HepG2 (cell line): Measurements from ENCODE around the gene C18orf63. TPM values are rescaled to one million over a fixed set of nuclear protein-coding genes. Genes with fewer than 3 reads are reported as not detected.

ENCODE experiments used
- ATF5 ChIP-seq: sonication (generic); formaldehyde crosslinking; IDR thresholded peaks from 2 replicates; pipeline ENCODE4 v1.4.0; 2020; ENCODE audit warnings: mild to moderate bottlenecking, low read depth, missing genetic modification reagents
- ATRX ChIP-seq: sonication (generic); formaldehyde crosslinking; IDR thresholded peaks from 2 replicates; pipeline ENCODE4 v1.4.0; 2020; ENCODE audit warnings: missing genetic modification reagents, borderline replicate concordance
- CENPBD1 ChIP-seq: sonication (generic); formaldehyde crosslinking; IDR thresholded peaks from 2 replicates; pipeline ENCODE4 v1.8.0; 2022; ENCODE audit warnings: missing genetic modification reagents, low read depth, mild to moderate bottlenecking, borderline replicate concordance
- CHD4 ChIP-seq: fragments of 200-600 bp; sonication (generic); IDR thresholded peaks from 2 replicates; pipeline ENCODE4 v1.7.0; 2017; ENCODE audit warnings: mild to moderate bottlenecking, low read length, borderline replicate concordance
- CREBL2 ChIP-seq: sonication (generic); formaldehyde crosslinking; IDR thresholded peaks from 2 replicates; pipeline ENCODE4 v1.8.1; 2023; ENCODE audit warnings: missing genetic modification reagents, mild to moderate bottlenecking, borderline replicate concordance
- DZIP1 ChIP-seq: sonication (generic); formaldehyde crosslinking; IDR thresholded peaks from 2 replicates; pipeline ENCODE4 v1.5.0; 2020; ENCODE audit warnings: mild to moderate bottlenecking, missing genetic modification reagents
- E2F1 ChIP-seq: sonication (generic); formaldehyde crosslinking; IDR thresholded peaks from 2 replicates; pipeline ENCODE4 v1.5.0; 2020; ENCODE audit warnings: missing genetic modification reagents
- HOXD1 ChIP-seq: sonication (generic); formaldehyde crosslinking; IDR thresholded peaks from 2 replicates; pipeline ENCODE4 v1.5.0; 2020; ENCODE audit warnings: missing genetic modification reagents
- MYC ChIP-seq: sonication (generic); formaldehyde crosslinking; IDR thresholded peaks from 2 replicates; pipeline ENCODE4 v1.9.0; 2021; ENCODE audit warnings: missing genetic modification reagents, borderline replicate concordance
- POGZ ChIP-seq: sonication (generic); formaldehyde crosslinking; IDR thresholded peaks from 2 replicates; pipeline ENCODE4 v1.4.0; 2020; ENCODE audit warnings: mild to moderate bottlenecking, missing genetic modification reagents
- PRMT3 ChIP-seq: sonication (generic); formaldehyde crosslinking; IDR thresholded peaks from 2 replicates; pipeline ENCODE4 v1.8.1; 2022; ENCODE audit warnings: low read depth, mild to moderate bottlenecking, moderate library complexity, missing genetic modification reagents, borderline replicate concordance
- SIX4 ChIP-seq: sonication (generic); formaldehyde crosslinking; IDR thresholded peaks from 2 replicates; pipeline ENCODE4 v1.4.0; 2020; ENCODE audit warnings: missing genetic modification reagents
- SKIL ChIP-seq: sonication (generic); formaldehyde crosslinking; IDR thresholded peaks from 2 replicates; pipeline ENCODE4 v1.8.0; 2022; ENCODE audit warnings: missing genetic modification reagents, mild to moderate bottlenecking, moderate library complexity, borderline replicate concordance
- SMARCE1 ChIP-seq: fragments of 450-650 bp; IDR thresholded peaks from 2 replicates; pipeline ENCODE4 v1.6.1; 2017; ENCODE audit warnings: borderline replicate concordance
- SP140L ChIP-seq: sonication (generic); formaldehyde crosslinking; IDR thresholded peaks from 2 replicates; pipeline ENCODE4 v1.4.0; 2020; ENCODE audit warnings: missing genetic modification reagents, borderline replicate concordance
- TCF7L2 ChIP-seq: IDR thresholded peaks from 2 replicates; pipeline ENCODE4 v1.6.1; 2011; ENCODE audit warnings: mild to moderate bottlenecking, low read depth, low read length, moderate library complexity
- TOE1 ChIP-seq: sonication (generic); formaldehyde crosslinking; IDR thresholded peaks from 2 replicates; pipeline ENCODE4 v1.4.0; 2020; ENCODE audit warnings: mild to moderate bottlenecking, missing genetic modification reagents
- ZNF3 ChIP-seq: IDR thresholded peaks from 2 replicates; pipeline ENCODE4 v1.7.0; 2017; ENCODE audit warnings: inconsistent platforms
- ZNF383 ChIP-seq: sonication (generic); formaldehyde crosslinking; IDR thresholded peaks from 2 replicates; pipeline ENCODE4 v1.4.0; 2020; ENCODE audit warnings: missing genetic modification reagents, mild to moderate bottlenecking, borderline replicate concordance
- ZNF678 ChIP-seq: sonication (generic); formaldehyde crosslinking; IDR thresholded peaks from 2 replicates; pipeline ENCODE4 v1.4.0; 2020; ENCODE audit warnings: mild to moderate bottlenecking, missing genetic modification reagents
- ZNF776 ChIP-seq: sonication (generic); formaldehyde crosslinking; IDR thresholded peaks from 2 replicates; pipeline ENCODE4 v1.4.0; 2020; ENCODE audit warnings: mild to moderate bottlenecking, missing genetic modification reagents
- ZNF792 ChIP-seq: IDR thresholded peaks from 2 replicates; pipeline ENCODE4 v1.6.1; 2016
- ZSCAN20 ChIP-seq: sonication (generic); formaldehyde crosslinking; IDR thresholded peaks from 2 replicates; pipeline ENCODE4 v1.4.0; 2020; ENCODE audit warnings: missing genetic modification reagents, mild to moderate bottlenecking, borderline replicate concordance
- polyA plus RNA-seq, 8 experiments: library from polyadenylated mRNA; depleted of rRNA in 3 of 8; stranded (reverse) in 7 of 8; unstranded in 1 of 8; fragments of >200 nt; fragmentation: Illumina TruSeq in 4 of 8; extraction: Trizol in 4 of 8; gene quantifications; 2 replicates each; pipeline versions ENCODE4 v1.2.1 to v1.2.3, GENCODE V29; 2011 to 2016; ENCODE audit warnings: low read depth in 4 of 8, missing spikeins in 1 of 8, mixed read lengths in 1 of 8; ENCODE audit not compliant: insufficient read depth in 1 of 8
- total RNA-seq, 5 experiments: library from RNA; depleted of rRNA; stranded (reverse); fragments of >200 nt; fragmentation: Illumina TruSeq; extraction: Trizol; gene quantifications; 2 replicates each; pipeline ENCODE4 v1.2.3, GENCODE V29; 2016; ENCODE audit warnings: low read depth in 1 of 5

C18orf63 gene
- total and polyA plus RNA-seq, 2 of the 13 experiments (the other 11 are each of a cell fraction or from before 2014, with no cell fraction given) = 0.01 TPM; not detected in 1

- TF ChIP-seq SP140L = 0 out of 2 replicates have a peak, but pooled peaks have one; percentile 28
- peak; percentile 74; the same call in 1 of the 2 replicates for TF ChIP-seq TCF7L2
- TF ChIP-seq ZNF678 (CRISPR knock-in tag) = no peak
- no peak for TF ChIP-seq TOE1 (CRISPR knock-in tag)
- no peak for TF ChIP-seq ATRX
- TF ChIP-seq ZSCAN20 (CRISPR knock-in tag) = no peak
- peak; percentile 85 for TF ChIP-seq MYC (CRISPR knock-in tag)
- peak; percentile 73; the same call in 1 of the 2 replicates for TF ChIP-seq E2F1
- no peak; the same call in 1 of the 2 replicates for TF ChIP-seq HOXD1 (CRISPR knock-in tag)
- no peak for TF ChIP-seq ZNF776
- TF ChIP-seq CHD4 = no peak
- no peak for TF ChIP-seq SIX4
- TF ChIP-seq ATF5 (CRISPR knock-in tag) = no peak
- no peak; the same call in 1 of the 2 replicates for TF ChIP-seq ZNF792 (CRISPR knock-in tag)
- TF ChIP-seq SKIL = 0 out of 2 replicates have a peak, but pooled peaks have one; percentile 8
- TF ChIP-seq SMARCE1 = no peak
- TF ChIP-seq ZNF383 = no peak
- no peak for TF ChIP-seq DZIP1
- TF ChIP-seq POGZ (CRISPR knock-in tag) = peak; percentile 89; the same call in 1 of the 2 replicates
- no peak for TF ChIP-seq CENPBD1 (CRISPR knock-in tag)
- TF ChIP-seq ZNF3 (CRISPR knock-in tag) = no peak
- peak; percentile 42; the same call in 1 of the 2 replicates for TF ChIP-seq CREBL2 (CRISPR knock-in tag)
- TF ChIP-seq PRMT3 (CRISPR knock-in tag) = no peak
These were observed 23.7 kb upstream of the C18orf63 start, which contains the start of gene CYB5A (continued) for GRCh38 chr18:74291771-74292540.
